Gastroesophageal sphincter (tissue), 3 donors: ENCODE data around the gene PCED1B.

Source experiments
- EP300 ChIP-seq: sonication (generic); formaldehyde crosslinking; IDR thresholded peaks from one replicate; pipeline ENCODE4 v1.6.1; 2017; ENCODE audit warnings: antibody characterized with exemption, mild to moderate bottlenecking
- POLR2A ChIP-seq, 2 donors: fragments of 450-650 bp; IDR thresholded peaks; one replicate each; pipeline ENCODE4 v1.6.1; 2017; ENCODE audit warnings: antibody characterized with exemption in 2 of 2, mild to moderate bottlenecking in 2 of 2, moderate library complexity in 1 of 2
- POLR2AphosphoS5 ChIP-seq: sonication (generic); formaldehyde crosslinking; IDR thresholded peaks from one replicate; pipeline ENCODE4 v1.6.1; 2017; ENCODE audit warnings: antibody characterized with exemption
- TF ChIP-seq, protein P1 (sequence below), 4 experiments: fragments of 200-600 bp in 2 of 4; fragments of 450-650 bp in 2 of 4; sonication (generic) in 1 of 4; IDR thresholded peaks; one replicate each; pipeline ENCODE4 v1.5.1; 2017 to 2019; ENCODE audit warnings: antibody characterized with exemption in 4 of 4, mild to moderate bottlenecking in 2 of 4, moderate library complexity in 2 of 4

DNA sequence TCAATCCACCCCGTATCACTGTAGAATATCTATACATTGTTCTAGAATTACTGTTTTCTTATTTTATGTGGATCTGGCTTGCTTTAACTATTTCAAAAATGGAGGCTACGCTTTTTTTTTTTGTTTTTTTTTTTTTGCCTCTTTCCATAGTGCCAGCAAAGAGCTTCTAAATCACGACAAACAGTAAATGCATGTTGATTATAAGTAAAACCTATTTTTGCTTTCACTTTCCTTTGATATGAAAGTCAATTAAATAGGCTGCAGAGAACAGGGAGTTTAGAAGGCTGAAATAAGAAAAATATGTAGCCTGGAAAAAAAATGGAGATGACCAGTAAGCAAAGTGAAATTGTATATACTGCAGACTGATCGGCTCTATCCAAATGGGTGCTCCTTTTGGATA is 112.6 kb downstream of the PCED1B start:
- TF ChIP-seq, protein P1, sequence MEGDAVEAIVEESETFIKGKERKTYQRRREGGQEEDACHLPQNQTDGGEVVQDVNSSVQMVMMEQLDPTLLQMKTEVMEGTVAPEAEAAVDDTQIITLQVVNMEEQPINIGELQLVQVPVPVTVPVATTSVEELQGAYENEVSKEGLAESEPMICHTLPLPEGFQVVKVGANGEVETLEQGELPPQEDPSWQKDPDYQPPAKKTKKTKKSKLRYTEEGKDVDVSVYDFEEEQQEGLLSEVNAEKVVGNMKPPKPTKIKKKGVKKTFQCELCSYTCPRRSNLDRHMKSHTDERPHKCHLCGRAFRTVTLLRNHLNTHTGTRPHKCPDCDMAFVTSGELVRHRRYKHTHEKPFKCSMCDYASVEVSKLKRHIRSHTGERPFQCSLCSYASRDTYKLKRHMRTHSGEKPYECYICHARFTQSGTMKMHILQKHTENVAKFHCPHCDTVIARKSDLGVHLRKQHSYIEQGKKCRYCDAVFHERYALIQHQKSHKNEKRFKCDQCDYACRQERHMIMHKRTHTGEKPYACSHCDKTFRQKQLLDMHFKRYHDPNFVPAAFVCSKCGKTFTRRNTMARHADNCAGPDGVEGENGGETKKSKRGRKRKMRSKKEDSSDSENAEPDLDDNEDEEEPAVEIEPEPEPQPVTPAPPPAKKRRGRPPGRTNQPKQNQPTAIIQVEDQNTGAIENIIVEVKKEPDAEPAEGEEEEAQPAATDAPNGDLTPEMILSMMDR (IDR thresholded peaks at IDR 0.05) = no peak
- no peak for TF ChIP-seq POLR2A (IDR thresholded peaks at IDR 0.05)
- TF ChIP-seq POLR2AphosphoS5 = no peak
- TF ChIP-seq EP300 = no peak
